ENCODE measurements around the gene SDCCAG8.

- TF ChIP-seq CTCF (IDR thresholded peaks at IDR 0.05; ENCODE audit: low read depth, low read length) (no peak), POLR2A (IDR thresholded peaks at IDR 0.05; ENCODE audit: extremely low read depth, insufficient read length) (no peak)
Measured at GRCh38 chr1:243234978-243235647, 20.7 kb upstream of the SDCCAG8 start.
